Bronchial epithelial cell (primary cell): ENCODE results near the gene ERMARD. TPM values are rescaled to one million over a fixed set of nuclear protein-coding genes. Genes with fewer than 3 reads are reported as not detected.

Source experiments
- DNase-seq: peaks from one replicate; pipeline ENCODE4 v3.0.0-alpha.2; 2010; ENCODE audit warnings: low read depth
- FAIRE-seq: peaks from 2 replicates; lab custom pipeline; 2011; peaks lifted over from hg19 to GRCh38; lab: Jason Lieb, UNC
- H3K27me3 ChIP-seq: 2 replicates; pipeline ENCODE4 v1.5.1; 2011; ENCODE audit warnings: low read length; ENCODE audit not compliant: control insufficient read depth, insufficient read depth
- H3K36me3 ChIP-seq: 2 replicates; pipeline ENCODE4 v1.5.1; 2011; ENCODE audit warnings: low read length; ENCODE audit not compliant: control insufficient read depth, insufficient read depth
- H3K4me3 ChIP-seq: 2 replicates; pipeline ENCODE4 v1.5.1; 2011; ENCODE audit warnings: mild to moderate bottlenecking, low read depth, low read length, control low read depth
- total RNA-seq: library from RNA; depleted of rRNA; stranded (reverse); fragments of >200 nt; gene quantifications from 2 replicates; pipeline ENCODE4 v1.2.1, GENCODE V29; 2014
- TF ChIP-seq, protein P1 (sequence below): IDR thresholded peaks from 2 replicates; pipeline ENCODE4 v1.5.1; 2011; ENCODE audit warnings: mild to moderate bottlenecking, moderate library complexity, low read length, control low read depth, inconsistent platforms; ENCODE audit not compliant: insufficient read depth, severe bottlenecking

The ERMARD gene
- total RNA-seq, 1 donor from 2014 or later: 25.8 TPM

DNA sequence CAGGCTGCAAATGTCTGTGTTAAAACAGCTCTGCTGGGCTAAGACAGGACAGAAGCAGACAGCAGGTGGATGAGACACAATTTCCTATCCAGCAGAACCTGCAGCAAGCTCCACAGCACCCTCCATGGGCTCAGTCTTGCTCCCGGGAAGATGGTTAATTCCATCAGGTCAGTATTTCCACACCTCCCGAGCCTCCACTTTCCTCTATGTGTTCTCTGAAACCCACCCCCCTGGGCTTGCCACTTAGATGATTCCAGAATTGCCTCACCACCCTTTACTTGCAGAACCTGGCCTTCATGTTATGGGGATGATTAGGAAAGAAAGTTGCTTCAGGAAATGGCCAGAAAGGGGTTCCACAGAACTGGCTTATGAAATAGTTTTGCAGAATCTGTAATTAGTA is 43.8 kb downstream of the ERMARD start:
- Histone ChIP-seq H3K27me3 (peaks cover 6% of the 10 kb centered on the region), H3K4me3 (no peak overlapping the region), H3K36me3 (no peaks in the 10 kb centered on the region)
- no peak for DNase-seq
- no peak for FAIRE-seq
- TF ChIP-seq, protein P1, sequence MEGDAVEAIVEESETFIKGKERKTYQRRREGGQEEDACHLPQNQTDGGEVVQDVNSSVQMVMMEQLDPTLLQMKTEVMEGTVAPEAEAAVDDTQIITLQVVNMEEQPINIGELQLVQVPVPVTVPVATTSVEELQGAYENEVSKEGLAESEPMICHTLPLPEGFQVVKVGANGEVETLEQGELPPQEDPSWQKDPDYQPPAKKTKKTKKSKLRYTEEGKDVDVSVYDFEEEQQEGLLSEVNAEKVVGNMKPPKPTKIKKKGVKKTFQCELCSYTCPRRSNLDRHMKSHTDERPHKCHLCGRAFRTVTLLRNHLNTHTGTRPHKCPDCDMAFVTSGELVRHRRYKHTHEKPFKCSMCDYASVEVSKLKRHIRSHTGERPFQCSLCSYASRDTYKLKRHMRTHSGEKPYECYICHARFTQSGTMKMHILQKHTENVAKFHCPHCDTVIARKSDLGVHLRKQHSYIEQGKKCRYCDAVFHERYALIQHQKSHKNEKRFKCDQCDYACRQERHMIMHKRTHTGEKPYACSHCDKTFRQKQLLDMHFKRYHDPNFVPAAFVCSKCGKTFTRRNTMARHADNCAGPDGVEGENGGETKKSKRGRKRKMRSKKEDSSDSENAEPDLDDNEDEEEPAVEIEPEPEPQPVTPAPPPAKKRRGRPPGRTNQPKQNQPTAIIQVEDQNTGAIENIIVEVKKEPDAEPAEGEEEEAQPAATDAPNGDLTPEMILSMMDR: no peak

DNA sequence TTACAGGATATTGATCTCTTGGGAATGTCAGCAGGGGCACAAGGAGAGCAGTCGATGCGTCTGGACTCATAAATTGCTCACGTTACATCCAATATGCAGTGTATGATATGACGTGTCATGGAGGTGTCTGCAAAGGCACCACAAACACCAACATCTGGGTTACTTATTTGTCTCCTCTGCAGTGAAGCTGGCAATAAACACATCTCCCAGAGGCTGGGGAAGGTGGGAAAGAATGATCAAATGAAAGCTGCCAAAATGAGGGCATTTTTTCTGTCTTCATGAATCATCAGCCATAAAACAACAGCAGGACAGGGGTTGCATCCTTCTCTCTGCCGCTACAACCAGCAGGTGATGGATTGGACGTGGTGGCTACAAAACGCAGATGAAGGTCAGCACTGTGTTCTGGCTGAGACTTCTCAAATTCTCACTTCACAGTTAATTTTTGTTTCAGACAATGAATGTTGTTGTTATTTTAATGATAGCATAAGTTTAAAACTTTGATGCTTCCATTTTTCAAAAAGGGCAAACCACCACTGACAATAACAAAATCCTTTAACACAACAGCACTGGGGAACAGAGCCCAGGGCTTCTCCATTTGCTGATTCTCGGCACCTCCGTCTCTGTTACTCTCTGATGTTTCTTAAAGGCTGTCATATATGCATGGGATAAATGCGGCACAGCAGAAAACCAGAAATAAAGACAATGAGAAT is 47.5 kb downstream of the ERMARD start:
- FAIRE-seq: no peak
- peaks cover 12% of the 10 kb centered on the region for H3K27me3 ChIP-seq
- no peaks in the 10 kb centered on the region for H3K36me3 ChIP-seq
- TF ChIP-seq, protein P1: no peak
- H3K4me3 ChIP-seq: no peak overlapping the region
- no peak for DNase-seq

DNA sequence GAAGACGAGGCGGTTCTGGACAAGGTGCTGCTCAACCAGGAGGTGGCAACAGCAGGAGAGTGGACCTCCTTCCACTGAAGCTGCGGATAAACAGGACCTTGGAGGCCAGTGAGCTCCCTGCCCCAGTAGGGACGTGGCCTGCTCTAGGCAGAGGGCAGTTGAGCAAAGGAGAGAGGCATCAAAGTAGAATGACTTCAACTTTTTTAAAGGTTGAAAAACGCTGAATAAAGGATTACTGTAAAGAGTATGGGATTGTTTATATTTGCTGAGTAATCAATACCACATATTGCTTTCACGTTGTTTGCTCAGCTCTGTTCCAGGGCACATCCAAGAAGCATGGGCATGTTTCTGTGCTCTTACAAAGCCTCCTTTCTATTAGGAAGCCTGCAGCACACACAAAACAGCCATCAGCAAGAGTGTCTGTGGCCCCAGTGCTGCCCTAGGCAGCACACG is 48.1 kb downstream of the ERMARD start:
- DNase-seq (no peak), FAIRE-seq (no peak)
- TF ChIP-seq, protein P1: no peak
- Histone ChIP-seq H3K36me3 (no peaks in the 10 kb centered on the region), H3K4me3 (no peak overlapping the region), H3K27me3 (peaks cover 17% of the 10 kb centered on the region)

DNA sequence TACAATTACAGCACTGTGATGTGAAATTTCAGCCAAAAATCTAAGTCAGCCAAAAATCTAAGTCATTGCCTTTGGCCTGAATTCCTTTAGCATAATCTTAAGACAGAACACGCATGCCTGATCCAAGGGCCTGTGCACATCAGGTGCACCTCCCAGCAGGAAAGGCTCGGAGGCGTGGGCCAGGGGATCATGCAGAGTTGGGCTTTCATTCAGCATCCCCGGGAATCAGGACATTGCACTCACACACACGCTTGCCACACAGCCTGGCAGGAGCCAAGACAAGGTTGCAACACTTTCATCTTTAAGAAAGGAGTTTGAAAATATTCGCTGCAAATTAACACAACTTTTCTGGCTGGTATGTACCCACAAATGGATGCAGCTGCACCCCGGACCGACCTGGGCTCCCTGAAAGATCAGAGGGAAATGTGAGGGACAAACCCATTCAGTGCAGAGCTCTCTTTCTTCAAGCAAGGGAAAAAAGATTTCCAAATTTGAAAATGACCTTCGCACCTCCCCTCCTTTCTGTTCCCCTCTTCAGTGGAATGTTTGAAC is 48.8 kb downstream of the ERMARD start:
- Histone ChIP-seq H3K36me3 (no peaks in the 10 kb centered on the region), H3K4me3 (no peak overlapping the region), H3K27me3 (peaks cover 19% of the 10 kb centered on the region)
- no peak for DNase-seq
- TF ChIP-seq, protein P1: no peak
- FAIRE-seq: no peak

DNA sequence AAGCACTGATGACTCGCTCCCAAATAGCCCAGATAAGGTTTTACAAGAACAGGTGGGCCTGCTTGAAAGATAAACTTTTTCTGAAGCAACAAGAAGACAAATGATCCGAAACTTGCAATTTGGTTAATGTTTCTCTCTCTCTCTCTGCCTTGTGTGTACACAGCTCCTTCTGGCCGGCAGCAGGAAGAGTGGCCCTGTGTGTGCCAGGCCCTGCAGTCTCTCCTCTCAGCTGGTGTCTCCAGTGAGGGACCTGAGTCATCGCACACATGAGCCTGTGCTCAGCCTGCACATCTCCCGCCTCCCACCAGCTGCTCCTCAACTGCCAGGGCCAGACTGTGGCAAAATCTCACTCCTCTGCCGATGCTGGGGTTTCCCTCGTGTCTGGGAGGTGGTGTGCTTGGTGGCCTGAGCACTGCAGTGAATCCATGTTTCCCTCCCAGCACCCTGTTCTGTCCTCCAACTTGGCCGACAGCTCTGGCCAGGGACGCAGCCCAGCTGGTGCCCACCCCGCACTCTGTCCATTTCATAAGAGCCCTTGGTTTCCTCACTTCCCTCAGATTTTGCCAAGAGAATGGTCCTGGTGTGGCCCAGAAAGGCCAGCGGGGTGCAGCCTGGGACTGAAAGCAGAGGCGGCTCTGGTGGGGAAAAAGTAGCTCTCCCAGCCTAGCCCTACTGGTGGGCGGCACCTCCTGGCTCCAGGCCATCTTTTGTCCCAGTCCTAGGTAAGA is 49.4 kb downstream of the ERMARD start:
- peaks cover 21% of the 10 kb centered on the region for H3K27me3 ChIP-seq
- no peak for FAIRE-seq
- DNase-seq: peak; percentile 56
- no peaks in the 10 kb centered on the region for H3K36me3 ChIP-seq
- TF ChIP-seq, protein P1: no peak
- H3K4me3 ChIP-seq: no peak overlapping the region
